AG04449 (cell line): ENCODE data around the gene ASCC1.

Experiments
- CTCF ChIA-PET: fragments of 350-600 bp; formaldehyde crosslinking; extraction: SDS; loops from one replicate; lab custom pipeline; 2021; ENCODE audit warnings: antibody characterized with exemption; lab: Yijun Ruan, JAX
- POLR2A ChIA-PET: fragments of 400-600, 350-600 bp; formaldehyde crosslinking; extraction: SDS; loops from one replicate; lab custom pipeline; 2020; ENCODE audit warnings: antibody characterized with exemption, inconsistent platforms; lab: Yijun Ruan, JAX
- DNase-seq: peaks from one replicate; pipeline ENCODE4 v3.0.0-alpha.2; 2010; ENCODE audit warnings: low read depth, low spot score
- H3K4me3 ChIP-seq: 2 replicates; pipeline ENCODE4 v1.5.1; 2011; ENCODE audit warnings: low read depth, mild to moderate bottlenecking, control low read depth, low read length
- TF ChIP-seq, protein P1 (sequence below): IDR thresholded peaks from one replicate; pipeline ENCODE4 v1.5.1; 2011; ENCODE audit warnings: mild to moderate bottlenecking, moderate library complexity, low read length, control low read depth, inconsistent platforms; ENCODE audit not compliant: insufficient read depth; ENCODE audit errors: missing control alignments

ASCC1 gene

DNA sequence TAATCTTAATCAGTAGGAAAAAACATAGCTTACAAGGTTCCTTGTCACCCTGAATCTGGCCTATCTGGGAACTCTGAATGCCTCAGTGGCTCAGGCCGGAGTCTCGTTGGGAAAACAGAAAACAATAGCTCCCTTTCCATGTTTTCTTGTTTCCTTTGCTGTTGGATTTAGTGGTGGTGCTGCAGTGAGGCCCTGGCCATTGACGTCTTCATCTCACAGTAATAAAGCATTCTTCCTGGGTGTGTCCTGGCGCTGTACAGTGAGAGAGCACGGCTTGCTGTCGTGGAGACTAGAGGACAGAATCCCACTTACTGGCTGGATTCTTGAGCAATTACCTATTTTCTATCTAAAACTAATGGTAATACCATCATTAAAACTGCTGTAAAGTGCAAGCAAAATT, 126.5 kb downstream of the ASCC1 start:
- no peak overlapping the region for H3K4me3 ChIP-seq
- TF ChIP-seq, protein P1, sequence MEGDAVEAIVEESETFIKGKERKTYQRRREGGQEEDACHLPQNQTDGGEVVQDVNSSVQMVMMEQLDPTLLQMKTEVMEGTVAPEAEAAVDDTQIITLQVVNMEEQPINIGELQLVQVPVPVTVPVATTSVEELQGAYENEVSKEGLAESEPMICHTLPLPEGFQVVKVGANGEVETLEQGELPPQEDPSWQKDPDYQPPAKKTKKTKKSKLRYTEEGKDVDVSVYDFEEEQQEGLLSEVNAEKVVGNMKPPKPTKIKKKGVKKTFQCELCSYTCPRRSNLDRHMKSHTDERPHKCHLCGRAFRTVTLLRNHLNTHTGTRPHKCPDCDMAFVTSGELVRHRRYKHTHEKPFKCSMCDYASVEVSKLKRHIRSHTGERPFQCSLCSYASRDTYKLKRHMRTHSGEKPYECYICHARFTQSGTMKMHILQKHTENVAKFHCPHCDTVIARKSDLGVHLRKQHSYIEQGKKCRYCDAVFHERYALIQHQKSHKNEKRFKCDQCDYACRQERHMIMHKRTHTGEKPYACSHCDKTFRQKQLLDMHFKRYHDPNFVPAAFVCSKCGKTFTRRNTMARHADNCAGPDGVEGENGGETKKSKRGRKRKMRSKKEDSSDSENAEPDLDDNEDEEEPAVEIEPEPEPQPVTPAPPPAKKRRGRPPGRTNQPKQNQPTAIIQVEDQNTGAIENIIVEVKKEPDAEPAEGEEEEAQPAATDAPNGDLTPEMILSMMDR = no peak
- no peak for DNase-seq
- CTCF ChIA-PET = interaction anchor here (0.8 to 2.6 kb wide), 5 partner anchors 10 to 194 kb away, joined by 3 to 7 read pairs (median 4); no protein-coding TSS in a partner anchor
- POLR2A ChIA-PET = no interaction called here

DNA sequence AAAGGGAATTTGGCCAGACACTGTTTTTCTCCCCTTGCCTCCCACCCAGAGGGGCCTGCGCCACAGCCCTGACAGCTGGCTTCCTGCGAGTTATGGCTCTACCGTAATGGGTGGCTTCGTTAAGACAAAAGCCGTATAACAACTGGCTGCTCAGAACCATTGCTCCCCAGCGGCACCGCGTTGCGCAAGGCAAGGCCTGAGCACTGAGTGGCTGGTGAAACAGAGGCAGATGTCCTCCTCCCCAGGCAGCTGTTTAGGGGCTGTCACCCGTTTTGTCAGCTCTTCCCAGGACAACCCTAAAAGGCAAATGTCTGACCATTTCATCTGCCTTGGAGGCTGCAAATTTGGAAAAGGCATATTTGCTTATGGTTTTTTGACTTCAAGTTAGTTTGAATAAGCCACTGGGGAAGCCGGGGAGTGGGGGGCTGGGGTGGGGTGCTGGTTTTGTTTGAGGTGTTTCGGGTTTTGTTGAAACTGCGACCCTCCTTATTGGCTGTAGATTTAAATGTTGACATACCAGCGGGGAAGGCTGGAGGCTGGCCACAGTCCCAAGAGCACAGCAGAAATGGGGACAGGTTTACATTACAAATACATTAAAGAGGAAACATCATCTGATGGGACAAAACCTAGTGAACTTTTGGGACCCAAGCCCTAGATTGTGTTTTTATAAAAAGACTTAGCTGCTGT, 127.0 kb downstream of the ASCC1 start:
- POLR2A ChIA-PET = interaction anchor here (0.7 kb wide), 1 partner anchor 172 kb away, joined by 4 read pairs; no protein-coding TSS in a partner anchor
- CTCF ChIA-PET = interaction anchor here (0.9 to 2.6 kb wide), 4 partner anchors 24 to 193 kb away, joined by 3 to 7 read pairs (median 4); no protein-coding TSS in a partner anchor
- no peak overlapping the region for H3K4me3 ChIP-seq
- TF ChIP-seq, protein P1 = no peak
- DNase-seq = no peak

DNA sequence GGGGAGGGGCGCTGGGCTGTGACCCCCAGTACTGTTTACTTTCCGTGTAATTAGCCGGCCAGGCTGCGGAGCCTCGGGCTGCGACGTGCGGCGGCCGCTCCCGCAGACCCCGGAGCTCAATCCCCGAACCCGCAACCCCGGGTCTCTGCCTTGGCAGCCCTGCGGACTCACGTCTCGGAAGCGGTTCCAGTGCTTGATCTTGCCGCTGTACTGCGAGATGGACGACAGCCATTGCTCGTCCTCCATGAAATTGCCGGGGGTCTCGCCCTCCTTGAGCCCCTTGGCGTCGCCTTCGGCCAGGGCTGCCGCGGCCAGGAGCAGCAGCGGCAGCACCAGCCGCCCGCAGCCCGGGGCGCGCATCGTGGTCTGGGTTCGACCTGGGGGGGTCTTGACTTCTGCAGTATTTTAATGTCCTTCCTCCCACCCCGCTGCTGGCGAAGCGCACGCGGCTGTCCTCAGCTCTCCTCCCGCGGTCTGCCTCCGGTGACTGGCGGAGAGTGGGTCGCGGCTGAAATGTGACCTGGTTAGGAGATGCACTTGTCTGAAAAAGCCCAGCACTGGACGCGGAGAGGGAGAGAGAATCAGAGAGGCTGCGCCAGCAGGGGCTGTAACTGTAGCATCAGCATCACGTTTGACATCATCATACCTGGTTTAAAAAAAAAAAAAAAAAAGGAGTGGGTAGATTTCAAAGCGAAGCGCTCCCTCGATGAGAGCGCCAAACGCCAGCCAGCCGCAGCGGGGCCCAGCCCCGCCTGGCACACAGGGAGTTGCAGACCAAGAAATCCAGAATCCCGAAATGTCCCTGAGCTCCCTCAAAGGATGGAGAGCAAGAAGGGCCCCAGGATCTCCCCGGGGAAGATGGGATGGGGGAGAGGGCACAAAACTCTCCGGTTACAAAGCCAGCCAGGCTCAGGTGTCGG, 127.8 kb downstream of the ASCC1 start, which contains the start of gene SPOCK2:
TSS of gene SPOCK2 (minus strand) at position 583 of the 920 bp plus-strand sequence. CDS start at position 360, 223 bp downstream.
- CTCF ChIA-PET = interaction anchor here (1.1 to 2.6 kb wide), 3 partner anchors 39 to 192 kb away, joined by 4 to 7 read pairs (median 5); no protein-coding TSS in a partner anchor
- TF ChIP-seq, protein P1 = no peak
- no peak for DNase-seq
- H3K4me3 ChIP-seq = peak within 1 kb of the TSS; percentile 23
- POLR2A ChIA-PET = interaction anchor here (0.7 kb wide), 1 partner anchor 173 kb away, joined by 4 read pairs; no protein-coding TSS in a partner anchor

DNA sequence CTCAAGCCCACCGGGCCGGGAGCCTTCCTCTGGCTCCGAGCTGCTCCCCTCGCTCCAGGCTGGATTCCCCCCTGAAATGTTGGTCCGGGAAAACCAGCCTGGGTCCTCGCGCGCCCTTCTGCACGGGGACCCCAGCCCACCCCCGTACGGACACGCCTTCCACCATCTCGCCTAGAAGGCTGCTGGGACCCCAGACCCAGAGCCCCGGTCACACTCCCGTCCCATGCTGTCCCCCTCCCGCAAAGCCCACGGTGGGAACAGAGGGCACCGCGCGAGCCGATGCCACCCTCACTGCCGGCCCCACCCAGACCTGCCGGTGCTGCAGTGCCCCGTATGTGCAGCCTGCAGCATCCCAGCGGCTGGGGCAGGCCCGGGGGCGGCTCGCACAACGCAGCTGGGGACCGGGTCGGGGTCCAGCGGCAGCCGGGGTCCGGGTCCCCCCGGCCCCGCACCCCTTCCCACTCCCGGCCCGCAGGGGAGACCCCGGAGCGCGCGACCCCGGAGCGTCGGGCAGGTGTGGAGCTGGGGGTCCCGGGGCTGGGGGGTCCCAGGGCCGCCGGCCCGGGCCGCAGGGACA, 128.6 kb downstream of the ASCC1 start:
- ChIA-PET POLR2A (no interaction called here), CTCF (interaction anchor here (0.6 to 2.6 kb wide), 2 partner anchors 39 to 138 kb away, joined by 3 to 7 read pairs; no protein-coding TSS in a partner anchor)

DNA sequence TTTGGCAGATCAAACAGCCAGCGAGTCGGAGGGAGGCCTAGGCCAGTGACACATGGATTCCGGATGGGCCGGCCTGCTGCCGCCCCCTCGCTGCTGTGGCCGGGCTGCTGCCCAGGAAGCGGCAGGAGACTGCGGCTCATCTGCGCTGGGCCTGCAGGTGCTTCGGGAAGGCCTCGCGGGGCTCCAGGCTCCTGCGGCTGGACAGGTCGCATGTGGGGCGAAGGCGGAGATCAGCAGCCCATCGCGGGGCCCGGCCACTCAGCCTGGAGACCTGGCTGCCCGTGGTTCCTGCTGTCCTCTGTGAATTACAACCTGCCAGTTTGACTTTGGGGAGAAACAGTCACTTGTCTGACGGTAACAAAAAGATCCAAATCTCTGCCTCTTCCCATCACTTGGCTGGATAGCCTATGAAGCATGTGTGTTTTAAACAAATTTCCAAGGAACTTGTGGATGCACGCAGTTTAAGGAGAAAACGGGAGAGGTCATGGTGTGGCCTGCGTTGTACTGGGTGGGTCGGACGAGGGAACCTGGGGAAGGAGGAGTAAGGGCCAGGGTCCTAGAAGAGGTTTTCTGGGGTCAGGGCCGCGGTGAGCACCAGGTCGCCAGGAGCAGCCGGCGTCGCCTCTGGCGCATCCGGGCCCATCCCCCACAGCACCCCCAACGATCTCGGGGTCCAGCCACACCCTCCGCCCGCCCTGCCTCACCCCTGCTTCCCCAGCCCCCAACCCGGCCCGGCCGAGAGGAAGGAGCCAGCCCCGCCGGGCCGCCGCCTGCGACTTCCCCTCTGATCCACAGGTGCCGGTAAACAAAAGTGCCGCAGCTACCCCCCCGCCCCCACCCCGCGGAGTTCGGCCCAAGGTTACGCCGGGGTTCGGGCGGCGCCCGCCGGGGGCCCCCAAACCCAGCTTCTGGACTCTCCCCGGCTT, 129.3 kb downstream of the ASCC1 start:
- ChIA-PET CTCF (interaction anchor here (0.6 kb wide), 1 partner anchor 138 kb away, joined by 3 read pairs; no protein-coding TSS in a partner anchor), POLR2A (no interaction called here)
- H3K4me3 ChIP-seq = no peak overlapping the region
- DNase-seq = no peak
- TF ChIP-seq, protein P1 = no peak

More for the DNA sequence above, 128.6 kb downstream of the ASCC1 start:
- DNase-seq = no peak
- H3K4me3 ChIP-seq = no peak overlapping the region
- TF ChIP-seq, protein P1 = no peak
